ENCODE measurements around the gene CCDC146. TPM values are rescaled to one million over a fixed set of nuclear protein-coding genes. Genes with fewer than 3 reads are reported as not detected.
"Not testable (repeated sequence)": the region's sequence is repeated elsewhere in the genome, so short reads cannot be mapped to it uniquely, and the experiment has no call there.

Gene CCDC146
- polyA plus RNA-seq, 4 donors, result 16.3 to 35.6 (median 24.5) TPM

GRCh38 chr7:77199013-77199966, 76.9 kb downstream of the CCDC146 start, which contains the start of gene FGL2:
Gene FGL2 (minus strand): TSS chr7:77199819. CDS start chr7:77199793, 26 bp downstream.
- DNase-seq (ENCODE audit: low read depth in 4 of 4, low spot score in 2 of 4), result no peak

GRCh38 chr7:77200542-77200941, 78.1 kb downstream of the CCDC146 start:
- no peak for DNase-seq (ENCODE audit: low read depth in 4 of 4, low spot score in 2 of 4)

GRCh38 chr7:77202481-77202976, 80.1 kb downstream of the CCDC146 start:
- no peak for DNase-seq (ENCODE audit: low read depth in 4 of 4, low spot score in 2 of 4)

GRCh38 chr7:77205706-77206105, 83.3 kb downstream of the CCDC146 start:
- DNase-seq (ENCODE audit: low read depth in 4 of 4, low spot score in 2 of 4), result no peak

GRCh38 chr7:77208416-77208815, 86.0 kb downstream of the CCDC146 start:
- DNase-seq (ENCODE audit: low read depth in 4 of 4, low spot score in 2 of 4), result no peak

- DNase-seq (ENCODE audit: low read depth in 4 of 4, low spot score in 2 of 4), result no peak
Observed at GRCh38 chr7:77209479-77210139, 87.2 kb downstream of the CCDC146 start.

- DNase-seq (ENCODE audit: low read depth in 4 of 4, low spot score in 2 of 4), result no peak
Observed at GRCh38 chr7:77216181-77216845, 93.9 kb downstream of the CCDC146 start.

- DNase-seq (ENCODE audit: low read depth in 4 of 4, low spot score in 2 of 4), result no peak
Observed at GRCh38 chr7:77217474-77218185, 95.2 kb downstream of the CCDC146 start.

- not testable (repeated sequence) for DNase-seq (ENCODE audit: low read depth in 4 of 4, low spot score in 2 of 4)
Observed at GRCh38 chr7:77219701-77220331, 97.4 kb downstream of the CCDC146 start.

- DNase-seq (ENCODE audit: low read depth in 4 of 4, low spot score in 2 of 4), result no peak
Observed at GRCh38 chr7:77222065-77222464, 99.7 kb downstream of the CCDC146 start.

- no peak for DNase-seq (ENCODE audit: low read depth in 4 of 4, low spot score in 2 of 4)
Observed at GRCh38 chr7:77222819-77223218, 100.4 kb downstream of the CCDC146 start.

- no peak for DNase-seq (ENCODE audit: low read depth in 4 of 4, low spot score in 2 of 4)
Observed at GRCh38 chr7:77223261-77223660, 100.8 kb downstream of the CCDC146 start.

GRCh38 chr7:77226357-77226839, 104.0 kb downstream of the CCDC146 start:
- no peak for DNase-seq (ENCODE audit: low read depth in 4 of 4, low spot score in 2 of 4)

GRCh38 chr7:77228795-77229194, 106.4 kb downstream of the CCDC146 start:
- not testable (repeated sequence) for DNase-seq (ENCODE audit: low read depth in 4 of 4, low spot score in 2 of 4)

GRCh38 chr7:77232467-77232866, 110.1 kb downstream of the CCDC146 start:
- DNase-seq (ENCODE audit: low read depth in 4 of 4, low spot score in 2 of 4), result no peak

- no peak for DNase-seq (ENCODE audit: low read depth in 4 of 4, low spot score in 2 of 4)
Observed at GRCh38 chr7:77235276-77235675, 112.9 kb downstream of the CCDC146 start.

- no peak for DNase-seq (ENCODE audit: low read depth in 4 of 4, low spot score in 2 of 4)
Observed at GRCh38 chr7:77238703-77239136, 116.3 kb downstream of the CCDC146 start.

- no peak for DNase-seq (ENCODE audit: low read depth in 4 of 4, low spot score in 2 of 4)
Observed at GRCh38 chr7:77239471-77239870, 117.1 kb downstream of the CCDC146 start.

- DNase-seq (ENCODE audit: low read depth in 4 of 4, low spot score in 2 of 4), result no peak
Observed at GRCh38 chr7:77242068-77242467, 119.7 kb downstream of the CCDC146 start.

- no peak for DNase-seq (ENCODE audit: low read depth in 4 of 4, low spot score in 2 of 4)
Observed at GRCh38 chr7:77242554-77242953, 120.1 kb downstream of the CCDC146 start.

Measured in left renal cortex interstitium (tissue), 4 donors.